ENCODE measurements around the gene AFF3. TPM values are rescaled to one million over a fixed set of nuclear protein-coding genes. Genes with fewer than 3 reads are reported as not detected.

Gene AFF3
- polyA plus RNA-seq, 3 donors: 13.5 to 25.5 (median 18.3) TPM

DNA sequence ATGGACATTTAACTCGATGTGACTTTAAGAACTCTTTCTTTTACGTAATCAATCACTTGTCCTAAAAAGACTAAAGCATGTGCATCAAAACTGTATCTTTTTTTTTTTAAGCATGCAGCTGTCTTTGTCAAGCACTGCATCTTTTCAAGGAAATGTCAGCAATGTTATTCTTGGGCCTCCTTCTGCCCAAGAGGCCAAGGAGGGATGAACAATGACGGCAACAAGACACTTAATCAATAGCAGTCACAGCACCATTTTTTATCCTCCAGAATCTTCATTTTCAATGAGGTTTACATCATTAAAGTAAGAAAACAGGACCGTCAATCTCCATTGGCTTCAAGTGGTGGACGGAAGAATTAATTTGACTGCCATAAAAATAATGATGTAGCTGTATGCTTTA, 253.8 kb downstream of the AFF3 start:
- no peak for DNase-seq

DNA sequence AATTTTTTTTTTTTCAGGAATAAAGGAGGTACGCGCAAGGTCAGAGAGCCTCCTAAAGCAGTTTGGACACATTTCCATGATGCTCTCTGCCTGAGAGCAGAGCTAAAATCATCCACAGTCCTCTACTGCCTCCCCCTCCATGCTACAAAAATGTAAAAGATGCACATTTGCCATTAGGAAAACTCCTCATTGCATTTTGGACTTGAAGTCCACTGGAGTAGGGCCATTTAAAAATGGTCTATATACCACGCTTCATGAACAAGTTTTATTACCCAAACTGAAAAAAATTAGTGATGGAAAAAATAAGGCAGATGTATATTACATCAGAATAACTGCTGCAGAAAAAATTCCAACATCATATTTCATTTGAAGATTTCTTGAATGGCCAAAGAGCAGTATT, 256.0 kb downstream of the AFF3 start:
- DNase-seq: no peak

DNA sequence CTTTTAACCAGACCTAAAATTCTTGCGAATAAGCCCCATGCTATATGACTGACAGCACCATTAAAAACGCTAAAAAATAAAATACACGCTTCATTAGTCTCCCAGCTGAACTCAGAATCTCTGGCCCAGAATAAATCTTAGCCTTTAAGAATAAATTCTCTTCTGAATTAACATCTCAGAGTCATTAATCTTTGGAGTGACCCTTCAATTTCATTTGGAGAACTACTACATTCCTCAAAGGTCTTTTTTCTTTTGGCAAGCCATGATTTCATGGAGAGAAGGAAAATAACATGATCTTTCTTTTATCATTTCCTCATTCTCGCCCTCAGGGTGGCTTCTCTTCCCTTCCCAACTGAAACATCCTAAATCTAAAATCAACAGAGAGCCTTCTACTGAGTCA, 259.0 kb downstream of the AFF3 start:
- DNase-seq: peak; percentile 75

DNA sequence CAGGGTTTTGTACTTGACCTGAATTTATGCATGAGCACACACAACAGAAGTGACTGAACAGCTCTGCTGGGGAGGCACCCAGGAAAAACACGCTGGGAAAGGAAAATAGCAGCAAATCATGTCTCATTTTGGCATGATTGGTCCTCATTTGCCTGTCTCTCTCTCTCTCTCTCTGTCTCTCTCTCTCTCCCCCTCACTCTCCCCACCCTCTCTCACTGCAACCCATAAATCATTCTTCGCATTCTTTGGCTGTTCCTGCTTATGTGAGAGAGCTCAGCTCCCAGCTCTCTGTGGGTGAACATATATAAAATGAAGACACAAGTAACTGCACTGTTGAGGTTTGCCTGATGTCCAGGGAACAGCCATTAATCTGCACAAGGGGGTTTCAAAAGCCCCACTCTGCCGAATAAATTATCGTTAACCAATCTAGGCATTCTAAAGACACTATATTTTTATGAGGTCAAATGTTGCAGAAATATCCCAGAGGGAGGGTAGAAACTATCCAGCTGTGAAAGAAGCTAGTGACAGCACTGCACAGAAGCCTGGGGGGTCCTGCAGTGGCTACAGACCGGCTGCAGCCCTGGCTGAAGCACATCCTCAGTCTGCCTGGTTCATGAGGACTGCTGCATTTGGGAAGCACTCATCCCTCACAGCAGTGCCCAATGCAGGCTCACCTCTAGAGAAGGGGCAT, 260.3 kb downstream of the AFF3 start:
- peak; percentile 93 for DNase-seq

DNA sequence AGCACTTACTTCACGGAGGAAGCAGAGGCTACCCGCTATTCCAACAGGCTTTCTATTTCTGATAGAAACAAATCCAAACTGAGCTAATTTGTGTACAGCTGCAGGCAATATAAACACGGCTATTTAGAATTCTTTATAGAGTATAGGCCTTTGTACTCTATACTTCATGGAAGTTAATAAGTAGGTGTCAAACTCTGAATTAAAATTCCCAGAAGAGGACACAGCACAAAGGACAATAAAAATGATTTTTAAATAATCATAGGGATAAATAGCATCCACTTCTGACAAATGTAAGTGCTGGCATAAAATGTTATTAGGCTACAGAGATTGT, 261.5 kb downstream of the AFF3 start:
- DNase-seq: no peak

DNA sequence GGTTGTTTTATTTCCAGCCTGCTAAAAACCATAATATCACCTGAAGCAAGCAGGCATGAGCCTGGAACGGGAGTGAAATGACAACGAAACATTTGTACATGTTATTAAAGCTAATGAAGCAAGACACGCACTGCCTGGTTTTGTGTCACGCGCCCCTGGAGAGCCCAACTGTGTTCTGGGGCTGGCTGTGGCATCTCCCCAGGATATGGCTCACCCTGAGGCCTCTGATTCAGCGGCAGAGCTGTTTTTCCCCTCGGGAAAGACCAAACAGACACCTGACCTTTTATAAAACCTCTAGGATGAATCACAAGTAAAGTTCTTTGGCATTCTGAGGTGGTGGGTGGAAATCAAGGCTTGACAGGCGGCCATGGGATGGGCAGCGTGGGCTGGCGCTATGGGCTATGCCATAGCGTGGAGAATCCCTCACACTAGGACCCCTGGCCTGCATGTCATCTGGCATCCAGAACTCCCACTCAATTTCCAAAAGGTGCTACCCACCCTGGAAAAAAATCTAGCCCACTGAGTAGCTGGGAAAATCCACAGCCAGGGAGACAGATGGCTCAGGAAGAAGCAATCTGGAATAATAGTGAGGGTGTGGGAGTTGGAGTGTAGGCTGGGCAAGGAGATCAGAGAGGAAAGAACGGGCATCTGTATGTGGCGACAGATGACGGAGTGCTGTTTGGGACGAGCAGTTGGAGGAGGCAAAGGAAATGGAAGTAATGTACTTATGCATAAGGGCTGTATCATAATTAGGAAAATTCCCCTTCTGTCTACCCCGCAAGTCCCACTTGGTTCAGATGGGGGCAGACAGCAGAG, 262.0 kb downstream of the AFF3 start:
- no peak for DNase-seq

DNA sequence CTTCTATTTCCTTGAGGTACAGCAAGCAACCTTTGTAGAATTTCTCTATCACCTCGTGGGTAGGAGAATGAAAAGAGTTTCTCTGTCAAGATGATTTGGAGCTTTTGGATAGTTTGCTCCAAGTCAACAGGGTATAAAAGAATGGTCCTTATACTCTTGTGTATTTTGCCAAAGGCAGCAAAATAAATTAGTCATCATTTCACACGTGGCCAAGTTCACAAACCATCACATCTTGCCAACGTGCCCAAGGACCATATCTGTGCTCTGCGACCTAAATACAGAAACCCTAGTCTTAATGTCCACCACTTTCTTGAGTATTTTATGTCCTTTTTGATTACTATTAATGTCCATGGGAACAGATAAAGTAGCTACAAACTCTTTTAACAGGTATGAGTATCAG, 262.9 kb downstream of the AFF3 start:
- no peak for DNase-seq

DNA sequence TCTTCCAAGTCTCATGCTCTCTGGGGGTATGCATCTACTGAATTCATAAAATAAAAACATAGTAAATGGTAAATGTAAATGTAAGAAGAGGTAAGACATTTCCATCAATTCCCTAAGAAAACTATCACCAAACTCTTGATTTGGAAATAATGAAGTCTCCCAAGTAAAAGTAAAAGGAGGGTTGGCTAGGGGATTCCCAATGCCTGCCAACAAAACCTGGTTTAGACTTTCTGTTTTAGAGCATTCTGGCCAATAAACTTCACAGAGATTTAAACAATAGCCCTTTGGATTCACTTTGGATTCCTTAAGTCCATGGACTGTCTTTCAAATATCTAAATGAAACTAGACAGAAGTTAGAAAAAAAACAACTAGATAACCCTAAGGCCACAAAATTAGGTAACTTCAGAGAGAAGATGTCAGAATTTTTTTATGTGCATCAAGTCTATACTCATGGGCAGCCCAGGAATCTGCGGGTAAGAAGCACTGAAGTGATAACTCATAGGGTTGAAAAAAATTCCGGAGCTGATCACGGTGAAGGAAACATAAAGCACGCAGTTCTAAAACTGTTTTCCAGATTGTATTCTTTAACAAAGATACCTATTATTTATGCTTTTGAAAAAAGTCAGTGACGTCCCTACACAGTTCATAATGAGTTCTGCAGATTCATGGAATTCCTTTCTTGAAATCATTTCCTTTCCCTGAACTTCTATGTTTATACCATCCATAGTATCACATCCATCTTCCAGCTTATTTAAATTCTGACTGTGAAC, 263.6 kb downstream of the AFF3 start:
- no peak for DNase-seq

DNA sequence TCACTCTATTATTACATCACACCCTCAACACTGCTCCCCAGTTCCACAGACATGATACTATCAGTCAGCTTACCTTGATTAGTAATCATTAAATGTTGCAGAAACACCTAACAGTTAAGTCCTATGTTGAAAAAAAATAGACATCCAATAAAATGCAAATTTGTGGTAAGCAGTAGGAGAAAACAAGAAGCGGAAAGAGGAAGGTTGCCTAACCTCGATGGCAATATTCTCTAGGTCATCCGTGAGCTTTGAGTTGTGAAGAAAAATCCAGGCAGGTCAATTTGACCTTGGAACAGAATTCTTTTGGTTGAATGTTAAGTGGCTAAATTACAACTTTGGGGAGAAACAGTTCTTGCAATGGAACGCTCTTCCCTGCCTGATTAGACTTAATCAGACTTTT, 264.4 kb downstream of the AFF3 start:
- no peak for DNase-seq

DNA sequence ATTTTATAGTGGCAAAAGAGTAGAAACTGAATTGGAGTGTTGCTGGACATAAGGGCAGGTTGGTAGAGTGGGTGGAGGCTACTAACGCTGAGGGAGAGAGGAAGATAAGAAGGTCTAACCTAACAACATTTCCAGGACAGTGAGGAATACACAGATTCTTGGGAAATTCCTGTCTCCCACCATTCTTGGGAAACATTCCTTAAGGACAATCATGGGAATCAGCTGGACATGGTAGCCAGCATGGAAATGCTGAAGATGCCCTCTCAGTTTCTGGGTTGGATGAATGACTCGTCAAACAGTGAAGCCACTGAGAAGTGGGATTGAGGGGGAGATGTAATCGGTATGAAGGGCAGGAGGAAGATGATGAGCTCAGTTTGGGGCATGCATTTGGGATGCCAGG, 265.4 kb downstream of the AFF3 start:
- DNase-seq: no peak

DNA sequence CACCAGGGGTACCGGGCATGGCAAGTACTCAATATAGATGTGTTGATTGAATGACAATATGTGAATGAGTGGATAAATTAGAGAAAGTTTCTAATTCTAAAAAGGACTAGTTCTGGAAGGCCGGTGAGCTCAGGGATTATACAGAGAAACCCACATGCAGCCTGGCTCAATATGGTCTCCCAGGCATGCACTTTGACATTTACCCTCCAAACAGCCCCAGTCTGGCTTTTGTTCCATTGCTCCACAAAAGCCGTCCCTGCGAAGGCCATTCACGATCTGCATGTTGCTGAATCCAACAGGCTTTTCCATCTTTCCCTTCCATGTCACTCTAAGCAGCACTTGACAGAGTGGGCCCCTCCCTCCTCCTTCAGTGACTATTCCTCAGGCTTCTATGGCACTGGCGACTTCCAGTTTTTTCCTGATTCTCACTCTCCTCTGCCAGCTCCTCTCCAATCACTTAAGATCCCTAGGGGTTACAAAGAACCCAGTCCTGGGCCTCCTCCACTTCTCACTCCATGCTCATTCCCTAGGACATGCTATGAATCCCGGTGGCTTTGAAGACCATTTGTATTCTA, 266.7 kb downstream of the AFF3 start:
- no peak for DNase-seq

DNA sequence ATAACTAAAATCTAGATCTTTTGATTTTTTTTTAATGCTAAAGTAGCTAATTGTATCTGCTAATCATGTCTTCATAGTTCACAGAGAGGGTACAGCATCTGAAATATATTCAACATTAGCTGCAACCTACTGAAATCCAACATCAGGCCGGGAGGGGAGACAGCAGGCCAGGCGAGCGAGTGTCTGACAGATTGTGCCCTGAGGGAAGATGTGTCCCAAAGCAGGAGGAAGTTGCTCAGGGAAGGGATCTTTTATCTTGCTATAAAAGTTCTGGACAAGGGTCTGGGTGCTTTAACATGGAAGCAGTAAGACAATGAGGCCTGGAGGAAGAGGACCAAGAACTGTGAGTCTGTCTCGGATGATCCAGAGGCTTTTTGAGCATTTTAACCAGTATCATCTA, 274.1 kb downstream of the AFF3 start:
- DNase-seq: no peak

DNA sequence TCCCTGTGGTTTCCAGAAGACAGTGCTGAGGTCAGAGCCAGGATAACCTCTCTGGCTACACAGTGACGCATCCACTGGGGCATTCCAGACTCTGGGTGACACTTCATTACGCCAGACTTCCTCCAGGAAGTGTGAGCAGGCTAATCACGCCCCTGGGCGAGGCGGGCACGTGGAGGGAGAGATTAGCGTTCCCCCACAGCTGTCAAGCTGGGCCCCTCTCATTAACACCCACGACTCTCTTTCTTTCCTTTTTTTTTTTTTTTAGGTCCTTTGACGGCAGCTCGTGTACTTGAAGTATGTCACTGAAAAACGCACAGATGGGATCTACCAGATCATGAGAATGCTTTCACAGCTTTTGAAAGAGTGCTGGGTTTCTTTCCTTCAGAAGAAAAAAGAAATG, 274.6 kb downstream of the AFF3 start:
- DNase-seq: no peak

DNA sequence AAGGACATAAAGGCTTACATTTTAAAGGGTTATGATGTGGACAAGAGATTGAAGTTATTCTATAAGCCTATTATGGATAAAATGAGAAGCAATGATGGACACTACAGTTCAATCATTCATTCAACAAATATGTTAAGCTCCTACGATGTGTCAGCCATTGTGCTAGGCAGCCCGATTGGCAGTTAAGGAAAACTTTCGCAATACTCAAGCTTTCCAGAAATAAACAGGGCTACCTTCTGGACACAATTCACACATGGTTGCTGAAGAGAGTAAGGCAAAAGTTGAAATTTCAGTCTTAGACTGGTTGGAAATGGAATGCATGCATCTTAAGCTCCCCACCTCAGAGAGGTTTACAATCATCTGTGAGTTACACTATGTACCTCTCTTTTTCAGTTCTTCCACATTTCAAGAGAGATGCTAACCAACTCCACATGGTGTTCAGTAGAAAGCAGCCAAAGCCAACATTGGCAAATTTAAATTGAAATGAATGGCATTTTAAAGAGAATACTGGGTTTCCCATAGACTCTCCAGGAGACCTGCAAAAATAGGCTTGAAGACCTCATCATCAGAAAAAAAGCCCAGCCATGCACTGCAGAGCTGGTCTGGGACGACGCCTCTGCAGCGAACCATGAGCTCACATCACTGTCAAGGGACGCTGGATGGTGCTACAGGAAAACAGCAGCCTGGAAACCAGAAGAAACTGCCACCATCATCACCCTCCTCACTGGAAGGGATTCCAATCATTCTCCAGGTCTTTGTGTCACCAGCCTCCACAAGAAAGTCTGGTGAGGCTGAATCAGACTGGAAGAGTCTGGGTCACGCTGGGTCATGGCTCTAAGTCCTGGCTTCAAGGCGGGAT, 276.3 kb downstream of the AFF3 start:
- no peak for DNase-seq

DNA sequence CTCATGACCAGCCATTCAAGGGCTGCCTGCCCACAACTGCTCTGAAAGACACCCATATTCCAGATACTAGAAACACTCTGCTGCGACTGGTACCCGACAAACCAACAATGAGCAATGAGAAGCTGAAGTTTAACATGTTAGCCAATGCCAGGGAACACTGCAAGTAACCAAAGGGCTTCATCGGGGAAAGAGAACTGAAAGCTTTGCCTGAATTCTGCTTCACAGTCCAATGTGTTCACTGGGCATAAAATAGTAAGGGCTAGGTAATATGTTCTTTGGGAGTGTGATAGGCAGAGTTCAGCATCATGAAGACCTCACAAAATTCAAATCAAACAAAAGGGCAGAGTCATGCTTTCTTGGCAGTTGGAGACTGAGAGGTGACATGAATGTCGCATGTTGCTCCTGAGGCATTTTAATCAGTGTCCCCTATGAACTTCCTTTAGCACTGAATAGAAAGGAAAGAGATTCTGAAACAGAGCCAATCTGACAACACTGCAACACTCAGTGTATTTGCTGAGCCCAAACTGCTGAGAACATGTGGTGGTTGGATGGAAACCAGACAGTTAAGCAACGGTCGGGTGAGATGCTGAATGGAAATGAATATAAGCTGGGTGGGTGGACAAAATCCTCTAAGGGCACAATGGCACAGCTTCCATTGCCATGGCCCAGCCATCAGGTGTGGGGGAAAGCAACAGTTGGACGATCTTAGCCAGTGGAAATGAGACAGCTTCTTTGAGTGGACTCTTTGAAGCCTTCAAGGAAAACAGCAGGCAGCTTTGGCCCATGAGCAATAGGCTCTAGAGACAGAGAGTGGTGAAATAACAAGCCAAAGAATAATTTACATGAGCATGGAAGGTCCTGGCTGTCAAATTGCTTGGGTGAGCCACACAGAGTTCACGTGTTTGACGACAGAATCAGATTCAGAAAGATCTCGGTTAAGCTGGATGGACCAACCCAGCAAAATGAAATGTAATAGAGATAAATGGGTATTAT, 277.5 kb downstream of the AFF3 start:
- no peak for DNase-seq

DNA sequence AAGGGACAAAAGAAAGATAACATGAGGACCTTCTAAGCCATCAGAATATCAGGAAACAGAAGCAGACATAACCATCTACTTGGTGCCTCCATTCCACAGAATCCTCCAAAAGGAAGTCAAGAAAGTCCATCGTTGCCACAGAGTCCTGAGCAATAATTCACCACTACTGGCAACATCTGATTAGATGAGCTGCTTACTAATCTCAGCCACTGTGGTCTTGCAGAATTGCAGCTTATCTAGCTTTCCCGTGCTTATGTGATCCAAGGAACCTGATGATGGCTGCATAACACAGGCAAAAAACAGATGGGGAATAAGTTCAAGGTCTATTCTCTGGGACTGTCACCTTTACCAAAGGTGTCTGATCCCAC, 278.5 kb downstream of the AFF3 start:
- no peak for DNase-seq

DNA sequence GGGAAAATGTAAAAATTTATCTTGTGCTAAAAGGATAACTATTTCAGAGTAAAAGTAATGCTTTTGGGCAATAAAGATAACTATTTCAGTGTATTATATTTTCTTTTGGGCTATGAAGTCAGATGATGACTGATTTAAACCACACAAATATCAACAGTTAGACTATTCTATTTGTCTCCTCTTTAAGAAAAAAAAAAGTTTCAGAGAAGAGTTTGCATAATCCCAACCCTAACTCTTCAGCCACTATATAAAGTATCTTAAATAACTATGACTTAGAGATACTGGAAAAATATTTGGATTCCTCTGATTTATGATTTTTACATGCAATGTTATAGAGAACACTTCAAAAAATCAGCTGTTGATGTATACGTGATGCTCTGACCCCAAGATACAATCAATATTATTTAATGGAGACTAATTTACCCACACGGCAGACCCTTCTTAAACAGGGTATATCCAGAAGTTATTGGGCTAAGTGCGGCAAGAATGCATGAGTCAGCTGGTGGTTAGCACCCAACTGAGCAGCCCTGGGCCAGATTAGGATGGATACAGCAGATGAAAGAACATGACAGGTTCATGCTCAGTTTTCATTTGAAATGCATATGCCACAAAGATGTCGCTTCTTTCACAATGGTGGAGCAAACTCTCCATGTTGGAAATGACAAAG, 279.0 kb downstream of the AFF3 start:
- no peak for DNase-seq

DNA sequence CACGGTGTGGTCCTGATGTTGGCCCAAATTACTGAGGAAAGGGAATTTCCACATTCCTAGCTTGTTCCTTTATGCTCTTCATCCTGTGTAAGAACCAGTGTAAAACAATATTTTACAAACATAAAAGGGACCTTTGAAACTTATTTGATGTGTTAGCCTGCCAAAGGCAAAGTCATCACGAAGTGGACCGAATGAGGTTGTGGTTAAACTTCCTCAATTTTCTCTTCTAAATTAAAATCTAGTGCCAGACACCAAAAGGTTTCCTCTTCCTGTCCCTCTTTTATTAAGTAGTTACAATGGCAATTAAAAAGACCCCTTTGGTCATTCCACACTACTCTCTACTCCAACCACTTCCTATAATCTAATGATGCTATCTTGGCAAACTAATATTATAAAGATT, 279.8 kb downstream of the AFF3 start:
- no peak for DNase-seq

DNA sequence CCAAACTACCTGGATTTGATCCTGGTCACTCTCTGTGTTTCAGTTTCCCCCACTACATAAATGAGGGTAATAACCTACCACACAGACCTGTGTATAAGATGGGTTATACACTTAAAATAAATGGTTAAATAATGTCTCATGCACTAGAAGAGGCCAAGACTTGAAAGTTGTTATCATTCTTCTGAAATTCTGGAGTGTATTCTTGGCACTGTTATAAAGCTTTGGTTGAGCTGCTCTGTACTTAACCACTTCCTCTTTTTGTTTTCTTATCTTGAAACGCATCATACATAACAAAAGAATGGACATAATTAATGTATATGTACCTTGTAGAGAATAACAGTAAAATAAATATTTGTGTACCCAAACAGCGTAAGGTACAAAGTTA, 281.0 kb downstream of the AFF3 start:
- no peak for DNase-seq
